HG02885 (cell line): Measurements from ENCODE around the gene KCNH2.

Experiments
- ATAC-seq: cut with Tn5 transposase; IDR thresholded peaks from one replicate; pipeline ENCODE4 v1.9.1; 2021; ENCODE audit warnings: mild to moderate bottlenecking; ENCODE audit not compliant: unreplicated experiment, poor library complexity

KCNH2 gene

GRCh38 chr7:150952331-150953050 is 25.6 kb downstream of the KCNH2 start:
- no peak for ATAC-seq

GRCh38 chr7:150951521-150951920 is 26.6 kb downstream of the KCNH2 start:
- ATAC-seq, result no peak

GRCh38 chr7:150951181-150951520 is 27.0 kb downstream of the KCNH2 start:
- no peak for ATAC-seq

GRCh38 chr7:150950496-150951180 is 27.5 kb downstream of the KCNH2 start:
- no peak for ATAC-seq

- no peak for ATAC-seq
Measured at GRCh38 chr7:150949971-150950491, 28.1 kb downstream of the KCNH2 start.

- no peak for ATAC-seq
Measured at GRCh38 chr7:150949564-150949963, 28.6 kb downstream of the KCNH2 start.

GRCh38 chr7:150948791-150949251 is 29.3 kb downstream of the KCNH2 start:
- ATAC-seq, result no peak

GRCh38 chr7:150947761-150948651 is 30.1 kb downstream of the KCNH2 start:
- ATAC-seq, result no peak

- no peak for ATAC-seq
Measured at GRCh38 chr7:150947241-150947745, 30.8 kb downstream of the KCNH2 start.

GRCh38 chr7:150946421-150947240 is 31.5 kb downstream of the KCNH2 start:
- ATAC-seq, result no peak

GRCh38 chr7:150945853-150946420 is 32.2 kb downstream of the KCNH2 start:
- no peak for ATAC-seq

GRCh38 chr7:150945171-150945852 is 32.8 kb downstream of the KCNH2 start:
- no peak for ATAC-seq

- ATAC-seq, result no peak
Measured at GRCh38 chr7:150944066-150945042, 33.8 kb downstream of the KCNH2 start.

- no peak for ATAC-seq
Measured at GRCh38 chr7:150943453-150943814, 34.7 kb downstream of the KCNH2 start.

GRCh38 chr7:150942591-150943452 is 35.3 kb downstream of the KCNH2 start:
- ATAC-seq, result no peak

- no peak for ATAC-seq
Measured at GRCh38 chr7:150942001-150942590, 36.0 kb downstream of the KCNH2 start.
